Neural cell (in vitro differentiated cells): ENCODE data around the gene DGKB.

Experiments
- EP300 ChIP-seq: fragments of 450-650 bp; conservative IDR thresholded peaks from 2 replicates; pipeline ENCODE4 v1.6.1; 2014; ENCODE audit warnings: antibody characterized with exemption, mild to moderate bottlenecking, moderate library complexity; ENCODE audit not compliant: poor library complexity, severe bottlenecking
- EZH2 ChIP-seq: fragments of 200-600, 300-800 bp; shearing (Covaris generic), sonication (generic); IDR thresholded peaks from 2 replicates; pipeline ENCODE4 v1.6.1; 2014; ENCODE audit warnings: antibody characterized with exemption, low read length, borderline replicate concordance, mild to moderate bottlenecking; ENCODE audit not compliant: insufficient read depth, poor library complexity, severe bottlenecking
- MXI1 ChIP-seq: fragments of 450-650 bp; conservative IDR thresholded peaks from 2 replicates; pipeline ENCODE4 v1.6.1; 2014; ENCODE audit warnings: antibody characterized with exemption, mild to moderate bottlenecking; ENCODE audit not compliant: poor library complexity, severe bottlenecking
- POLR2AphosphoS5 ChIP-seq: IDR thresholded peaks from 2 replicates; pipeline ENCODE4 v1.6.1; 2012
- RAD21 ChIP-seq: fragments of 450-650 bp; conservative IDR thresholded peaks from 2 replicates; pipeline ENCODE4 v1.6.1; 2014; ENCODE audit warnings: antibody characterized with exemption, mild to moderate bottlenecking, moderate library complexity
- SMC3 ChIP-seq: fragments of 450-650 bp; conservative IDR thresholded peaks from 2 replicates; pipeline ENCODE4 v1.6.1; 2014; ENCODE audit warnings: antibody characterized with exemption, mild to moderate bottlenecking, moderate library complexity; ENCODE audit not compliant: poor library complexity
- TAF1 ChIP-seq: IDR thresholded peaks from 2 replicates; pipeline ENCODE4 v1.6.1; 2012; ENCODE audit warnings: low read depth
- TF ChIP-seq, protein P1 (sequence below): fragments of 450-650 bp; IDR thresholded peaks from 2 replicates; pipeline ENCODE4 v1.5.1; 2014; ENCODE audit warnings: antibody characterized with exemption, mild to moderate bottlenecking, moderate library complexity; ENCODE audit not compliant: poor library complexity, severe bottlenecking
- TF ChIP-seq, protein P2 (sequence below): IDR thresholded peaks from 2 replicates; pipeline ENCODE4 v1.6.1; 2012; ENCODE audit warnings: borderline replicate concordance

DNA sequence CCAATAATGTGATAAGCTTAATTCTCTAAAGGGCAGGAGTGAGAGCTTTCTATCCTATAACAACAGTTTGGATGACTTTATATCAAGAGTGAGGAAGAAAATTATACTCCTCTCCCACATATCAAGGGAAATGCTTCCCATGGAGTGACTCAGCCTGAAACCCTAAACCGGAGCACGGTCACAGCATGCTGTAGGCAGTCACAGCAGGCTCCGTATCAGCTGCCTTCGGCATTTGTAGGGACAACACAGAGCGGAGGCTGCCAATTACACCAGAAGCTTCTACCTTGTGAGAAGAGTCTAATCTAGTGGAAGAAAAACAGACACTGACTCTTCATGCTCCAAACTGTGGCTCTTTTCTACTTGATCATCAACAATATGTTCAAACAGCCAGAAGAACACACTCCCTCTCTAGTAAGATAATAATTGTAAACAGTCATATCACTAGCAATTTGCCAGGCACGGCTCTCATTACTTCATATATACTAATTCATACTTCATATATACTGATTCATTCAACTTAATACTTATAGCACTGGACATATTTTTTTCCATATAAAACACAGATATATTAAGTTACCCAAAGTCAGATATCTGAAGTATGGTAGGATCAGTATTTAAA is 65.9 kb downstream of the DGKB start:
- TF ChIP-seq, protein P1, sequence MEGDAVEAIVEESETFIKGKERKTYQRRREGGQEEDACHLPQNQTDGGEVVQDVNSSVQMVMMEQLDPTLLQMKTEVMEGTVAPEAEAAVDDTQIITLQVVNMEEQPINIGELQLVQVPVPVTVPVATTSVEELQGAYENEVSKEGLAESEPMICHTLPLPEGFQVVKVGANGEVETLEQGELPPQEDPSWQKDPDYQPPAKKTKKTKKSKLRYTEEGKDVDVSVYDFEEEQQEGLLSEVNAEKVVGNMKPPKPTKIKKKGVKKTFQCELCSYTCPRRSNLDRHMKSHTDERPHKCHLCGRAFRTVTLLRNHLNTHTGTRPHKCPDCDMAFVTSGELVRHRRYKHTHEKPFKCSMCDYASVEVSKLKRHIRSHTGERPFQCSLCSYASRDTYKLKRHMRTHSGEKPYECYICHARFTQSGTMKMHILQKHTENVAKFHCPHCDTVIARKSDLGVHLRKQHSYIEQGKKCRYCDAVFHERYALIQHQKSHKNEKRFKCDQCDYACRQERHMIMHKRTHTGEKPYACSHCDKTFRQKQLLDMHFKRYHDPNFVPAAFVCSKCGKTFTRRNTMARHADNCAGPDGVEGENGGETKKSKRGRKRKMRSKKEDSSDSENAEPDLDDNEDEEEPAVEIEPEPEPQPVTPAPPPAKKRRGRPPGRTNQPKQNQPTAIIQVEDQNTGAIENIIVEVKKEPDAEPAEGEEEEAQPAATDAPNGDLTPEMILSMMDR: no peak
- no peak for TF ChIP-seq EZH2
- TF ChIP-seq, protein P2, sequence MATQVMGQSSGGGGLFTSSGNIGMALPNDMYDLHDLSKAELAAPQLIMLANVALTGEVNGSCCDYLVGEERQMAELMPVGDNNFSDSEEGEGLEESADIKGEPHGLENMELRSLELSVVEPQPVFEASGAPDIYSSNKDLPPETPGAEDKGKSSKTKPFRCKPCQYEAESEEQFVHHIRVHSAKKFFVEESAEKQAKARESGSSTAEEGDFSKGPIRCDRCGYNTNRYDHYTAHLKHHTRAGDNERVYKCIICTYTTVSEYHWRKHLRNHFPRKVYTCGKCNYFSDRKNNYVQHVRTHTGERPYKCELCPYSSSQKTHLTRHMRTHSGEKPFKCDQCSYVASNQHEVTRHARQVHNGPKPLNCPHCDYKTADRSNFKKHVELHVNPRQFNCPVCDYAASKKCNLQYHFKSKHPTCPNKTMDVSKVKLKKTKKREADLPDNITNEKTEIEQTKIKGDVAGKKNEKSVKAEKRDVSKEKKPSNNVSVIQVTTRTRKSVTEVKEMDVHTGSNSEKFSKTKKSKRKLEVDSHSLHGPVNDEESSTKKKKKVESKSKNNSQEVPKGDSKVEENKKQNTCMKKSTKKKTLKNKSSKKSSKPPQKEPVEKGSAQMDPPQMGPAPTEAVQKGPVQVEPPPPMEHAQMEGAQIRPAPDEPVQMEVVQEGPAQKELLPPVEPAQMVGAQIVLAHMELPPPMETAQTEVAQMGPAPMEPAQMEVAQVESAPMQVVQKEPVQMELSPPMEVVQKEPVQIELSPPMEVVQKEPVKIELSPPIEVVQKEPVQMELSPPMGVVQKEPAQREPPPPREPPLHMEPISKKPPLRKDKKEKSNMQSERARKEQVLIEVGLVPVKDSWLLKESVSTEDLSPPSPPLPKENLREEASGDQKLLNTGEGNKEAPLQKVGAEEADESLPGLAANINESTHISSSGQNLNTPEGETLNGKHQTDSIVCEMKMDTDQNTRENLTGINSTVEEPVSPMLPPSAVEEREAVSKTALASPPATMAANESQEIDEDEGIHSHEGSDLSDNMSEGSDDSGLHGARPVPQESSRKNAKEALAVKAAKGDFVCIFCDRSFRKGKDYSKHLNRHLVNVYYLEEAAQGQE: no peak
- TF ChIP-seq POLR2AphosphoS5: peak; percentile 55
- no peak for TF ChIP-seq MXI1
- TF ChIP-seq EP300: no peak
- TF ChIP-seq TAF1: no peak
- TF ChIP-seq SMC3: no peak
- no peak for TF ChIP-seq RAD21
